Keratinocyte (primary cell): ENCODE results near the gene SLC39A3. TPM values are rescaled to one million over a fixed set of nuclear protein-coding genes. Genes with fewer than 3 reads are reported as not detected.

Experiments
- DNase-seq: peaks from one replicate; pipeline ENCODE4 v3.0.0-alpha.2; 2011; ENCODE audit warnings: low read depth, missing footprints, low spot score
- FAIRE-seq: peaks from 2 replicates; lab custom pipeline; 2011; peaks lifted over from hg19 to GRCh38; lab: Jason Lieb, UNC
- H2AFZ ChIP-seq: 2 replicates; pipeline ENCODE4 v1.6.0; 2012; ENCODE audit warnings: low read length, control low read depth, inconsistent platforms; ENCODE audit not compliant: control insufficient read depth
- H3K27ac ChIP-seq: 2 replicates; pipeline ENCODE4 v1.5.1; 2011; ENCODE audit warnings: low read length; ENCODE audit not compliant: control insufficient read depth, insufficient read depth
- H3K27me3 ChIP-seq: 3 replicates; pipeline ENCODE4 v1.6.0; 2011; ENCODE audit warnings: low read length; ENCODE audit not compliant: control insufficient read depth, insufficient read depth; ENCODE audit errors: extremely low read depth
- H3K36me3 ChIP-seq, 2 experiments: 2 replicates in 1 of 2; 3 replicates in 1 of 2; pipeline ENCODE4 v1.5.1; 2011; ENCODE audit warnings: low read length in 2 of 2, mild to moderate bottlenecking in 1 of 2; ENCODE audit not compliant: control insufficient read depth in 2 of 2, insufficient read depth in 2 of 2; ENCODE audit errors: extremely low read depth in 1 of 2
- H3K4me1 ChIP-seq: 3 replicates; pipeline ENCODE4 v1.5.1; 2011; ENCODE audit warnings: low read length; ENCODE audit not compliant: control insufficient read depth, insufficient read depth; ENCODE audit errors: extremely low read depth
- H3K4me2 ChIP-seq: 3 replicates; pipeline ENCODE4 v1.6.0; 2011; ENCODE audit warnings: low read depth, low read length; ENCODE audit not compliant: control insufficient read depth, insufficient read depth; ENCODE audit errors: extremely low read depth
- H3K4me3 ChIP-seq, 3 experiments: fragments of 200-600 bp in 1 of 3; sonication (generic) in 1 of 3; 2 replicates in 2 of 3; 3 replicates in 1 of 3; pipeline ENCODE4 v1.5.1; 2011 to 2016; ENCODE audit warnings: low read length in 3 of 3, mild to moderate bottlenecking in 3 of 3, control low read depth in 2 of 3, inconsistent platforms in 1 of 3, low read depth in 1 of 3, mixed read lengths in 1 of 3, mixed run types in 1 of 3, moderate library complexity in 1 of 3; ENCODE audit not compliant: control insufficient read depth in 2 of 3, insufficient read depth in 2 of 3; ENCODE audit errors: extremely low read depth in 1 of 3
- H3K79me2 ChIP-seq: 2 replicates; pipeline ENCODE4 v1.6.0; 2012; ENCODE audit warnings: low read length; ENCODE audit not compliant: control insufficient read depth, insufficient read depth
- H3K9ac ChIP-seq: 3 replicates; pipeline ENCODE4 v1.6.0; 2011; ENCODE audit warnings: low read length; ENCODE audit not compliant: control insufficient read depth, insufficient read depth; ENCODE audit errors: extremely low read depth
- H3K9me1 ChIP-seq: 3 replicates; pipeline ENCODE4 v1.6.0; 2011; ENCODE audit warnings: low read length; ENCODE audit not compliant: control insufficient read depth, insufficient read depth; ENCODE audit errors: extremely low read depth
- H3K9me3 ChIP-seq: 2 replicates; pipeline ENCODE4 v1.5.1; 2012; ENCODE audit warnings: low read depth, low read length; ENCODE audit not compliant: control insufficient read depth
- H4K20me1 ChIP-seq: 3 replicates; pipeline ENCODE4 v1.6.0; 2011; ENCODE audit warnings: low read length; ENCODE audit not compliant: control insufficient read depth, insufficient read depth; ENCODE audit errors: extremely low read depth
- EZH2 ChIP-seq: IDR thresholded peaks from one replicate; pipeline ENCODE4 v1.6.1; 2012; ENCODE audit warnings: inconsistent platforms, mild to moderate bottlenecking, low read length, moderate library complexity
- dilution Hi-C: fragments of 300-500 bp; cut with MboI; formaldehyde crosslinking; loops from one replicate; pipeline ENCODE4 v1.7.0; 2020; ENCODE audit warnings: low sequenced_read_pairs; ENCODE audit not compliant: extremely low pct_ligation_motif_present
- polyA plus RNA-seq, 5 experiments: library from polyadenylated mRNA; depleted of rRNA in 3 of 5; stranded (reverse) in 3 of 5; stranded (forward) in 1 of 5; unstranded in 1 of 5; fragments of >200 nt; gene quantifications; 1 replicate in 1 of 5; 2 replicates in 3 of 5; 3 replicates in 1 of 5; pipeline versions ENCODE4 v1.2.1 to v1.2.3, GENCODE V29; 2011 to 2012; ENCODE audit warnings: missing spikeins in 2 of 5, low read depth in 1 of 5, low replicate concordance in 1 of 5
- TF ChIP-seq, protein P1 (sequence below), 3 experiments: IDR thresholded peaks in 1 of 3; conservative IDR thresholded peaks in 1 of 3; optimal IDR thresholded peaks in 1 of 3; 2 replicates in 2 of 3; 3 replicates in 1 of 3; pipeline versions ENCODE3 to v1.5.1; 2011; ENCODE audit warnings: low read length in 3 of 3, mild to moderate bottlenecking in 3 of 3, moderate library complexity in 2 of 3, control low read depth in 1 of 3, inconsistent platforms in 1 of 3; ENCODE audit not compliant: insufficient read depth in 2 of 3; ENCODE audit errors: extremely low read depth in 1 of 3

The SLC39A3 gene
- polyA plus RNA-seq, 1 donor (not counting 4 experiments of a cell fraction or from before 2014, with no cell fraction given), result 26.2 TPM

DNA sequence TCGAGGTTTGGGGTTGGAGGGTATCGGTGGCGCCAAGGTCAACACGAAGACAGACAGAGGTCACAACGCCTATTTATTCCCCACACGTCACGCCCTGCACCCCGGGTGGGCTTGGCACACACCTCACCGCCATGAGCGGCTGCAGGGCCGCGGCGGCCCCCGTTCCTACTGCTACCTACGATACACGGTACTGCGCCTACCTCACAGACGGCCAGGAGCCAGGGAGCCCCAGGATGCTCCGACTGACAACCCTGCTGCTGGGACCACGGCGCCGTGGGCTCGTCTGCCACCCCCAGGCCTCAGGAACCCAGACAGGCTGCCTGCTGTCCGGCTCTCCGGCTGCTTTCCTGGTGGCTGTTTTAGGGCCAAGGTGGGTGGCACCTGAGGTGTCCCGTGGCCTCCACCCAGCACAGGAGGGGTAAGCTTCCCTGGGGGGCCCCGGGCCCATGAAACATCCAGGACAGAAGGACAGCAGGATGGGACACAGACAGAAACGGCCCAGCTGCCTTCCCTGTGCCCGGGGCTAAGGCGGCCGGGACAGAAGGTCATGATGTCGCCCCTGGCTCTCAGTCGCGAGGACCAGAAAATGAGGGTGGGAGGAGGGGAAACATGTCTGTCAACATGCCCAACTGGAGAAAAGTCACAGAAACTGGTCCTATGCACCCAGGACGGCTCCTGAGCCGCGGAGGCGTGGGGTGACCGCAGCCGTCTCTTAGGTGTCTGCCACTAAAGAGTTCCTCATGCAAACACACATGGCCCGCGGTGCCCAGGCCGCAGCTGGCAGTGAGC is 15.0 kb upstream of the SLC39A3 start:
- no peak overlapping the region for H2AFZ ChIP-seq
- dilution Hi-C loops, result no loop called here
- H3K4me2 ChIP-seq, result no peak overlapping the region
- H3K27me3 ChIP-seq, result no peaks in the 10 kb centered on the region
- H3K27ac ChIP-seq, result no peak overlapping the region
- peaks cover 3% of the 10 kb centered on the region for H4K20me1 ChIP-seq
- no peak overlapping the region for H3K9ac ChIP-seq
- peaks cover 17 to 27% of the 10 kb centered on the region in 2 experiments for H3K36me3 ChIP-seq
- H3K4me3 ChIP-seq, result no peak overlapping the region
- DNase-seq (no peak), FAIRE-seq (no peak)
- TF ChIP-seq EZH2, result no peak
- TF ChIP-seq, protein P1, sequence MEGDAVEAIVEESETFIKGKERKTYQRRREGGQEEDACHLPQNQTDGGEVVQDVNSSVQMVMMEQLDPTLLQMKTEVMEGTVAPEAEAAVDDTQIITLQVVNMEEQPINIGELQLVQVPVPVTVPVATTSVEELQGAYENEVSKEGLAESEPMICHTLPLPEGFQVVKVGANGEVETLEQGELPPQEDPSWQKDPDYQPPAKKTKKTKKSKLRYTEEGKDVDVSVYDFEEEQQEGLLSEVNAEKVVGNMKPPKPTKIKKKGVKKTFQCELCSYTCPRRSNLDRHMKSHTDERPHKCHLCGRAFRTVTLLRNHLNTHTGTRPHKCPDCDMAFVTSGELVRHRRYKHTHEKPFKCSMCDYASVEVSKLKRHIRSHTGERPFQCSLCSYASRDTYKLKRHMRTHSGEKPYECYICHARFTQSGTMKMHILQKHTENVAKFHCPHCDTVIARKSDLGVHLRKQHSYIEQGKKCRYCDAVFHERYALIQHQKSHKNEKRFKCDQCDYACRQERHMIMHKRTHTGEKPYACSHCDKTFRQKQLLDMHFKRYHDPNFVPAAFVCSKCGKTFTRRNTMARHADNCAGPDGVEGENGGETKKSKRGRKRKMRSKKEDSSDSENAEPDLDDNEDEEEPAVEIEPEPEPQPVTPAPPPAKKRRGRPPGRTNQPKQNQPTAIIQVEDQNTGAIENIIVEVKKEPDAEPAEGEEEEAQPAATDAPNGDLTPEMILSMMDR (optimal IDR thresholded peaks at IDR 0.05 in 1 of 3, IDR thresholded peaks at IDR 0.05 in 1 of 3, conservative IDR thresholded peaks at IDR 0.05 in 1 of 3; ENCODE audit: extremely low read depth in 1 of 3, insufficient read depth in 2 of 3, low read length in 3 of 3), result no peak
- no peaks in the 10 kb centered on the region for H3K9me1 ChIP-seq
- H3K9me3 ChIP-seq, result no peaks in the 10 kb centered on the region
- H3K79me2 ChIP-seq, result no peaks in the 10 kb centered on the region
- H3K4me1 ChIP-seq, result no peaks in the 10 kb centered on the region

DNA sequence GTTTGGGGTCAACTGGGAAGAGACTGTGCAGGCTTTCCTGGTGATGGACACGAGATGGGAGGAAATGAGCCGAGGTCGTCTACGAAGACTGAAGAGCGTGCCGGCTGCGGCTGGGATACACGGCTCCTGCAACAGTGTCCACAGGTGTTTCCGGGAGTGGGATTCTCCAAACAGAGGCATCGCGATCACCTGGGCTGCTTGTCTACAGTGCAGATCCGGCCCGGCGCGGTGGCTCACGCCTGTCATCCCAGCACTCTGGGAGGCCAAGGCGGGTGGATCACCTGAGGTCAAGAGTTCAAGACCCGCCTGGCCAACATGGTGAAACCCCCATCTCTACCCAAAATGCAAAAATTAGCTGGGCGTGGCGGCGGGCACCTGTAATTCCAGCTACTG is 11.6 kb upstream of the SLC39A3 start:
- Histone ChIP-seq H3K36me3 (peaks cover 8 to 13% of the 10 kb centered on the region in 2 experiments), H3K4me3 (no peak overlapping the region), H4K20me1 (no peaks in the 10 kb centered on the region), H3K9ac (no peak overlapping the region), H3K9me3 (no peaks in the 10 kb centered on the region), H3K79me2 (no peaks in the 10 kb centered on the region), H3K4me1 (no peaks in the 10 kb centered on the region), H3K27ac (no peak overlapping the region), H2AFZ (no peak overlapping the region), H3K9me1 (no peaks in the 10 kb centered on the region), H3K27me3 (no peaks in the 10 kb centered on the region), H3K4me2 (no peak overlapping the region)
- dilution Hi-C loops, result no loop called here
- DNase-seq (no peak), FAIRE-seq (no peak)
- no peak for TF ChIP-seq EZH2
- TF ChIP-seq, protein P1 (optimal IDR thresholded peaks at IDR 0.05 in 1 of 3, IDR thresholded peaks at IDR 0.05 in 1 of 3, conservative IDR thresholded peaks at IDR 0.05 in 1 of 3; ENCODE audit: extremely low read depth in 1 of 3, insufficient read depth in 2 of 3, low read length in 3 of 3), result no peak
